Measurements from ENCODE around the gene CREB5.
"Not testable (repeated sequence)": the region's sequence is repeated elsewhere in the genome, so short reads cannot be mapped to it uniquely, and the experiment has no call there.

CREB5 gene

DNA sequence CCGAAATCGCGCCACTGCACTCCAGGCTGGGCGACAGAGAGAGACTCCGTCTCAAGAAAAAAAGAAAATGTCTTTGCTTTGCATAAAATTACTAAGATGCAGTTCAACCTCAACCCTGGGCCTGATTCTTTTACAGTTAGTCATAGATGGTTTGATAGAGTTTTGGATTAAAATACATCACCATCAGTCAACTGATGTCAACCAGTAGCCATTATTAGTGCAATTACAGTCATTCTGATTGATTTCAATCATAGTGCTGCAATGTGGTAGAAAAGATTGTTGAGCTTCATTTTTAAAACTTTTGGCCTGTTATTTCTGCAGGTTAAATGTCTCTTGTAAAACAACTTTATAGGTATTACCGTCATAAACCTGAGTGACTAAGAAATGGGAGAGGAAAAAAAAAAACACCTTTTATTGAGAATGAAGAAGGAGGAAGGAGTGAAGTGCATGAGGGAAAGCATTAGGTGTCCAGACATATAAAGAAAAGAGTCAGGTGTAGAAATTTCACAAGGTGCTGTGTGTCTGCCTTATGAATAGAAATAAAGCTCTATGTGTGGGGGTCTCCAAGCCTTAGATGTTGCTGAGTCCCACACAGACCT lies 395.2 kb downstream of the CREB5 start:
- DNase-seq (ENCODE audit: low read depth in 2 of 3, low spot score in 2 of 3): no peak

DNA sequence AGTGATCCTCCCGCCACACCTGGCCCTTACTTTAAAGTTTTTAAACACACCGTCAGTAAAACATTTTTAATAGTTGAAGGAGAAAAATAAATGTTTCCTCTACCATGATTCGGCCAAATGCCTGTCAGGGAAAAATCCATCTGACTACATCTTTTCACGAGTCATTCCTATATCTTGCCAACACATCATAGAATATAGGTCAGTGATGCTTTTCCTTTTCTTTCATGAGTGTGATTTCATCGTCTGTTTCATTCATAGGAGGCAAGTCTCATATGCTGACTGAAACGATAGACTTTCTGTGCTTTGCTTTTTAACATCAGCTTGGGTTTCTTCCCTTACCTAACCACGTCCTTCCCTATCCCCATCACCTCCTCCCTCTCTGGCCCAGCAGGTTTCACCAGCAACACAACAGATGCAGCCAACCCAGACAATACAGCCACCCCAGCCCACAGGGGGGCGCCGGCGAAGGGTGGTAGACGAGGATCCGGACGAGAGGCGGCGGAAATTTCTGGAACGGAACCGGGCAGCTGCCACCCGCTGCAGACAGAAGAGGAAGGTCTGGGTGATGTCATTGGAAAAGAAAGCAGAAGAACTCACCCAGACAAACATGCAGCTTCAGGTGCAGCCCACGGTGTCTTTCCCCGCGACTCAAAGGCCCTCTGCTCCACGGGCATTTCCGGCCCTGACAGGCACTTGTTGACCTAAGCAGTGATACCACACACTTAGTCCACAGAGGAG lies 396.6 kb downstream of the CREB5 start:
- DNase-seq (ENCODE audit: low read depth in 2 of 3, low spot score in 2 of 3): no peak

DNA sequence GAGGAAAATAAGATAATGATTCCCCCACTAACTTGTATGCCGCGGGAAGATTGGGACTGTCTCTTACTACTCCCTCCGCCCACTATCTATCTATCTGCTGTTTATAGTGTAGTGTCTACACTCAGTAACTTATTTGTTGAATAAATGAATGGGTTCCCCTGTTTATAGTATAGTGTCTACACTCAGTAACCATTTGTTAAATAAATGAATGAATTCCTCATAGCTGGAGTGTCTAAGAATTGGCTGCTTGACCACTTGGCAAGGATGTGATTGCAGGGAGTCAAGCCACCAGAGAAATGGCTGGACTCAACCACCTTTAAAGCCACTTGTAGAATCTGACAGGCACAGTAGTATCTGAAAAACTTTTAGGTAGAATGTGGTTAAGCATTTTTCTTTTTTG lies 398.7 kb downstream of the CREB5 start:
- DNase-seq (ENCODE audit: low read depth in 2 of 3, low spot score in 2 of 3): no peak

DNA sequence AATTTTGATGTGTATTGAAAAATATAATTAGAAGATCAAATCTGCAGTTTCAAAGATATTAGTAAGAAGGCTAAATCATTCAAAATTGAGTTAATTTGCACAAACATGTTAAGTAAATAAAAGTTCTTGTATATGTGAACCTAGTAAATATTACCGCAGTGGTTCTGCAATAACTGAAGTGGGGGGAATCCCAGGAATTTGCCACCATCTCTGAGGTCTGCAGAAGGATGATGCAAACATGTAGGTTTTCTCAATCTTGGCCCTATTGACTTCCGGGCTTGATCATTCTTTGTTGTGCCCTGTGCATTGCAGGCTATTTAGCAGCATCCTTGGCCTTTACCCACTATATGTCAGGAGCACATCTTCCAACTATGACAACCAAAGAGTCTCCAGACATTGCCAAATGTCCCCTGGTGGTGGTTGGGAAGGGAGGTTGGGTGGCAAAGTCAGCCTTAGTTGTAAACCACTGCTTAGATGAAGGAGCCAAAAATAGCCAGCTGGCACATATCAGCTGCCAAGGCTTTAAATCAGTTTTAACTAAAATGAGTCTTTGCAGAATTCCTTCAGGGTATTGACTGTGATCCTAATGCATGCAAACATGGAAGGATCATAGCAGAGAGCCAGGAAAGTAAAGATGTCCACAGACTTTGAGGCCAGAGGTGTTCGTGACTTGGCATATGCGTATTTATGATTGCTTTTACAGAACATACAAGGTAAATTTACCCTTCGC lies 399.5 kb downstream of the CREB5 start:
- no peak for DNase-seq (ENCODE audit: low read depth in 2 of 3, low spot score in 2 of 3)

DNA sequence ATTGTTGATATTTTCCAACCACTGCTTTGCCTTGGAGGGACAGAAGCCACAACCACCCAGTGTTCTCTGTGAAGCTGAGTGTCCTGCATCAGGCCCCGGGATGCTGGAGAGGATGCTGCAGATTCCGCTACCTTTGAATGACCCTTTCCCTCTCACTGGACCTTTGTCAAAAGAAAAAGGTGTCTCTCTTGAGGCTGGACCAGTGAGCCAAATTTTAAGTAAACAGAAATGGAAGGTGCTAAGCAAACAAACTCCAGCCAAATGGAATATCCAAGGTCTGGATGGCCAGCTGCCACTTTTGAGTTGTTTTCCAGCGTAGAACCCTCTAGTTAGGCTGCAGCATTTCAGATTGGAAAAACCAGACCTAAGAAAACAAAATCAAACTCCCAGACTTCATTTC lies 400.3 kb downstream of the CREB5 start:
- DNase-seq (ENCODE audit: low read depth in 2 of 3, low spot score in 2 of 3): no peak

DNA sequence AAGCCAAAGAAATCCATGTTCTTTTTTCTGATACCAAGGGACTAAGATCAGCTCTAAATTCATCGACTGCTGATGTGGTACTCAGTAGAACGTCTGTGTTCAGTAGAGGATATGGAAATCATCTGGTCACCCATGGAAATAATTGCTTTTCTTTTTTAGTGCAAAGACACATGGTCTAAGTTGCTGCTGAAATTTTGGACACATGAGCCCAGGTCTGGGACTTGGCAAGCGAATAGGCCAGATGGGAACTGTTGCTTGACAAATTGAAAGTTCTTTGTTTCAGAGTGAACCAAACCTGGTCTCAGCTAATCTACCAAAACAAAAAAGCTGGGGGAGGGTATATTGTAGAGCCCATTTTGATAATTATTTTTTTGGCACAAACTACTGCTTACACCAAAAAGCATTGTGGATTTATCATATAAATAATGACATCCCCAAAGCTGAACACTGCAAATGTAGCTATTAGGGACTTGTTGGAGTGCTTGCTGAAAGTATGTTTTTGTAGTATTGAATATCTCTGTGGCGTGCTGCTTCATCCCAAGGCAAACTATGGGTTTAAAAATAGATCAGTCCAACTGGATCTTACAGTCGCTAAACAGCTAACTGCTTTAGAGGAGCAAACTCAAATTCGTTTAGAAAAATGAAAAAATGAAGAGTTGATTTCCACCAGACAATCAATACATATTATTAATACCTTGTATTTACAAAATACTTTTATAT lies 401.1 kb downstream of the CREB5 start:
- no peak for DNase-seq (ENCODE audit: low read depth in 2 of 3, low spot score in 2 of 3)

DNA sequence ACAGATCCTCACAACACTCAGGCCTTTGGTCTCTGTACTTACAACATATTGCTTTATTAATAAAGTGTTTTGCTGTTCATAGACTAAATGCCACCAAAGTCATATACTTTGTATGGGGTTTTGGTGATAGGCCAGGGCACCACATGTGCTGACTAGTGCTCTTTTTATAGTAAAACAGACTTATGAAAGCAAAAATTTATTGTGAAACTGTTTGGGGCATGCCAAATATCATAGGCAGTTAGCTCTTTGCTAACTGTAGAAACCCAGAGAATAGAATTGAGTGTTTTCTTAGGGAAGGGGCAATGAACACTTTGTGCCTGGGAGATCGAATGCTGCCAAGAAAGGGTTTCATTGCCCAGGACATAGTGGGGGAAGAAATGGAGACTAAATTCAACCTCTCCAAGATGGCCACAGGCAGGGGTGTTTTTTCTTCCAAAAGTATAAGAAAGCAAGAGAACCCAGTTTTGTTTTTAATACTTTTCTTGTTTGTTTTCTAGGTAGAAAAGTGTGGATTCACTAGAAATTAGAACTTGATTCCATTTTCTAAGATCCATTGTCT lies 403.1 kb downstream of the CREB5 start:
- no peak for DNase-seq (ENCODE audit: low read depth in 2 of 3, low spot score in 2 of 3)

DNA sequence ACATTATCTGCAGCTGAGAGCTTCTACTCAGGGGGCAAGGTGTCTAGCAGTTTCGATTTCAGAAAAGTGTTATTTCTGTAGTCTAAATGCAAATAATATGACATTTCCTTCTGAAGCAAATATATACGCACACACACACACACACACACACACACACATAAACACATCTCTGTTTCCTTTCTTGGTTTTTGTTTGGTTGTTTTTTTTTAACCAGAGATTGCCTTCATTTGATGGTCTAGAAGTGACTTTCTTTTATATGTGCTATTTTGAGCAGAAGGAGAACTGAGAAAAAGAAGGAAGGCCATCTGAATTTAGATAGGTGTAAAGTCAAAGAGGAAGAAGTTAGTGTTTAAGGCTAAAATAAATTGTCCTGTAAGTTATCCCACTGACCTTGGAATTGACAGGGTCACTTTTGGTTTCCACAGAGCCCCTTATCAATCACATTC lies 403.6 kb downstream of the CREB5 start:
- DNase-seq (ENCODE audit: low read depth in 2 of 3, low spot score in 2 of 3): no peak

DNA sequence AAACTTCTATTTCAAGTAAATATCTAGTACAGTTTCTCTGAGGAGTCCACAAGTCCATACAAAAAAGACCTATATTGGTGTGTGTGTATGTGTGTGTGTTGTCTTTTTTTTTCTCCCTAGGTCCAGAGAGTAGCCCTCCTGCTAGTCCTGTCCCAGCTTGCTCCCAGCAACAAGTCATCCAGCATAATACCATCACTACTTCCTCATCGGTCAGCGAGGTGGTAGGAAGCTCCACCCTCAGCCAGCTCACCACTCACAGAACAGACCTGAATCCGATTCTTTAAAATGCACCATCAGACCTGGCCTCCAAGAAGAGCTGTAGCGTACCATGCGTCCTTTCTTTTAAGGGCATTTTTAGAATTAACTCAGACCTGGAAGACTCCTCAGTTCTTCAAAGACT lies 406.7 kb downstream of the CREB5 start:
- DNase-seq (ENCODE audit: low read depth in 2 of 3, low spot score in 2 of 3): no peak

DNA sequence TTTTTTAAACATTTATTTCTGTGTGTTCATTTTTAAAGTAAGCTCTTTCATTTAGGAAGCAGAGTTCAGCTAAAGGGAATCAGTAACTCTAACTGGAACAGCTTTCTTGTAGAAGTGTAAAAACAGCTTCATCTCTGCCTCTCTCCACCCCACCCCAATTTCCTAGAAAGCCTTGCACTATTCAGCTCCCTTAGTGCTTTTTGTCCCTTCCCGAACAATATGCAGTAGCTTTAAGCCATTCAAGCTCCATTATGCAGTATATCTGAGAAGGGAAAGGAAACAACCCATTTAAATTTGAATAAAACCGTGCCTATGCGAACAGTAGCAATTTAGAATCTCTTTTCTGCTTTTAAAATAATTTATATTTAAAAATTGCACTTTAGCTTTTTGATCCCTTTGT lies 411.3 kb downstream of the CREB5 start:
- DNase-seq (ENCODE audit: low read depth in 2 of 3, low spot score in 2 of 3): no peak

DNA sequence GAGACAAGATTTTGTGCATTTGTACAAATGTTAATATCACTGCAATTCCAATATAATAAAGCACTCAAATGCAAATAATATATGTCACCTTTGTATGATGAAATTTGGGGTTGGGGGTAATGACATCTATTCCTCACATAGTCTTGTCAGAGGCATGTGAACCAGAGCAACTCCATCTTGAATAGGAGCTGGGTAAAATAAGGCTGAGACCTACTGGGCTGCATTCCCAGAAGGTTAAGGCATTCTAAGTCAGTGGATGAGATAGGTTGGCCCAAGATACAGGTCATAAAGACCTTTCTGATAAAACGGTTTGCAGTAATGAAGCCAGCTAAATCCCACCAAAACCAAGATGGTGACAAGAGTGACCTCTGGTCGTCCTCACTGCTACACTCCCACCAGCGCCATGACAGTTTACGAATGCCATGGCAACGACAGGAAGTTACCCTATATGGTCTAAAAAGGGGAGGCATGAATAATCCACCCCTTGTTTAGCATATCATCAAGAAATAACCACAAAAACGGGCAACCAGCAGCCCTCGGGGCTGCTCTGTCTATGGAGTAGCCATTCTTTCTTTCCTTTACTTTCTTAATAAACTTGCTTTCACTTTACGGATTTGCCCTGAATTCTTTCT lies 413.6 kb downstream of the CREB5 start:
- not testable (repeated sequence) for DNase-seq (ENCODE audit: low read depth in 2 of 3, low spot score in 2 of 3)

DNA sequence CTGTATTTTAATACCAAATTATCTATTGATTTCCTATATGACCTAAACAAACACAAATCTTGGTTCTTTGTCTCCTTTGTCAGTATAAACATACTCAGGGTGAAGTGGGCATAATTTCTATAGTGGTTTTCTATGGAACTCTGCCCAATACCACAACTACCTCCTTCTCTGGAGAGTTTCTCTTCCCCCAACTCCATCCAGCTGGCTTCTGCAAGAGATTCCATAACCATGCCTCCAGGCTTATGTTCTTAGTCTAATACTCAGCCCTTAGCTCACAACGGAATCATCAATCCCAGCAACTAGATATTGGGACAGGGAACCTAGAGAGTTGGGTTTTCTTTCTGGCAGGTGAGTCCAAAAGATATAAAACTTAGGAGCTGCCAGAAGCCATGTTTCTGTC lies 418.5 kb downstream of the CREB5 start:
- DNase-seq (ENCODE audit: low read depth in 2 of 3, low spot score in 2 of 3): no peak

DNA sequence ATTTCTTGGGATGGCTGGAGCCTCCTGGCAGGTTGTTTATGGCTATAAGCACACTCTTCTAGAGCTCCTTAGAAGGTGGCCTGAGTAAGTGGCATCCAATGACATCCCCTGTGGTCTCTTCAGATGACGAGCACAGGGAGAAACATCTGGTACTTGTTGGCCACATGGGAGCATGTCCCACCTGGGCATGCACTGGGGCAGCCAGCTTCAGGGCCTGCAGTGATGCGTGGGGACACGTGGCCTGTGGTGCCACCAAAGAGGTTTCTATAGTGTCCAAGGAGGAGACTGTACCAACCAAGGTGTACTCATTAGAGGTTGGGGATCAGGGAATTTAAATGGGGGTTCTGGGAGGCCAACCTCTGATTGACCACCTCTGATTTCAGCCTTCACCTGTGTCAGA lies 420.4 kb downstream of the CREB5 start:
- DNase-seq (ENCODE audit: low read depth in 2 of 3, low spot score in 2 of 3): no peak

DNA sequence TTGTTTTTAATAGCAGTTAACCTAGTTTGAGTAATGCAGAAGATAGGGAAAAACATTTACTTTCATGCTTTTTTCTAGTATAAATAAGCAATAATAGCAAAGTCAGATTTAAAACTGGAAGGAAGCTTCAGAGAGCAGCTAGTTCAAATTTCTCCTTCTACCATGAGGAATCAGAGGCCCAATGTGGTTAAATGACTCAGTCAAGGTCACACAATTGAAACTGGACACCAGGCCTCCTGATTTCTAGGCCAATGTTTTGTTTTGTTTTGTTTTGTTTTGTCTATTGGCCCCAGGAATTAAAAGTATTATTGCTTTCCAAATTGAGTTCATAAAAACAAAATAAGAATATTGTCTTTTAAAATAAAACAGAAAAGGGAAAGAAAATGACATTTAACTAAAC lies 423.5 kb downstream of the CREB5 start:
- no peak for DNase-seq (ENCODE audit: low read depth in 2 of 3, low spot score in 2 of 3)

DNA sequence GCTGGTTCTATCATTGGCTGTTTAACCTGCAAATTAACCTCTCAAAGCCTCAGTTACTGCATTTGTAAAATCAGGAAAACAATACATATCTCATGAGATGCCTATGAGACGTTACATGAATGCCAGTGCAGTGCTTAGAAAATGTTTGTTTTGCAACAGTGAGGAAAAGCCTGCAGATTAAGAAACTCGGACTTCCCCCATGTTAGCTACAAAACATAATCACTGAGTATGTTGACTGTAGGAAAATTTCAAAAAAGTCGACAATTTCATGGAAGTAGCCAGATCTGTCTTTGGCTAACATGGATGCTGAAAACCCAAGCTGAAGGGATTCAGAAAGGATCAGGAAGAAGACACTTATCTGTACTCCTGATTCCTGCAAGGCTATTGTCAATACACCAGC lies 424.4 kb downstream of the CREB5 start:
- no peak for DNase-seq (ENCODE audit: low read depth in 2 of 3, low spot score in 2 of 3)

DNA sequence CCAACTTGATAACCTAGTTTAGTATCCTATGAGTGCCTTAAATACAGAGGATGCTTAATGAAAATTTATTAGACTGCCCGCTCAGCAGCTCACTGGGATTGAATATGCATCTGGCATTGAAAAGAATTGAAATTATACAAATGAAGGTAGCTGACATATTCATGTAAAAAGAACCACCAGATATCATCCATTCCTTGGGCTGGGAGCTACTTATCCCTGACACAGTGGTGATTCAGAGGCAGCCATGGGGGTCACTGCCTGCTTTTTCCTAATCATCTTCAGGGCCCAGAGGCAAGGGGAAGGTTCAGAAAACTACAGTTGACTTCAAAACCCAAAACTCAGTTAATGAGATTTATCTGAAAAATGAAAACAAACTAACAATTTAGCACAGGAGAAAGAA lies 424.9 kb downstream of the CREB5 start:
- DNase-seq (ENCODE audit: low read depth in 2 of 3, low spot score in 2 of 3): no peak

DNA sequence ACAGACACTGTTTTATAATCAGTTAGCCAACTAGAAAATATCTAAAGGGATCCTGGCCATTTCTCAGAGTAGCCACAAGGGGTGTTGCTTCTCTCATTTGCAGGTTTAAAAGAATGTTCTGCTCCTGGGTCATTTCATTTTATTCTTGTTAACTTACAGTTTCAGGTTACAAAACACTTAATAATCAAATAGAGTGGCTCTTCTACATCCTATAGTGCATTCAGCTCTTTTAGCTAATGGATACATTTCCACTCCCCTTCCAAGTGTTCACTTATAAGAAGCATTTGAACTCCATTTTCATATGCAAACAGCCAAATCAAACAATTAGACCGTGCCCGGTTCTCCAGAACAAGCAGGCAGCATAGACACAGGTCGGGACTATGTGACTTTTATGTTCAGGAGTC lies 428.3 kb downstream of the CREB5 start:
- no peak for DNase-seq (ENCODE audit: low read depth in 2 of 3, low spot score in 2 of 3)

DNA sequence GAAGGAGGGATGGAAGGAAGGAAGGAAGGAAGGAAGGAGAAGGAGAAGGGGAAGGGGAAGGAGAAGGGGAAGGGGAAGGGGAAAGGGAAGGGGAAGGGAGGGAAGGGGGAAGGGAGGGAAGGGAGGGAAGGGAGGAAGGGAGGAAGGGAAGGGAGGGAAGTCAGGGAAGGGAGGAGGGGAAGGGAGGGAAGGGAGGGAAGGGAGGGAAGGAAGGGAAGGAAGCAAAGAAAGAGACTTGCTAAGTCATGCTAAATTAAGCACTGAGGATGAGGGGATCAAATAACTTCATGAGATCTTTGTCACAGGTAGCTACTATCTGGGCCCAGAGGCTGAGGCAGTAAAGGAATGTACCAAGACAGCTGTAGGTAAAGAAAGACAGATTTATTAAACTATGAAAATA lies 429.4 kb downstream of the CREB5 start:
- DNase-seq (ENCODE audit: low read depth in 2 of 3, low spot score in 2 of 3): no peak

DNA sequence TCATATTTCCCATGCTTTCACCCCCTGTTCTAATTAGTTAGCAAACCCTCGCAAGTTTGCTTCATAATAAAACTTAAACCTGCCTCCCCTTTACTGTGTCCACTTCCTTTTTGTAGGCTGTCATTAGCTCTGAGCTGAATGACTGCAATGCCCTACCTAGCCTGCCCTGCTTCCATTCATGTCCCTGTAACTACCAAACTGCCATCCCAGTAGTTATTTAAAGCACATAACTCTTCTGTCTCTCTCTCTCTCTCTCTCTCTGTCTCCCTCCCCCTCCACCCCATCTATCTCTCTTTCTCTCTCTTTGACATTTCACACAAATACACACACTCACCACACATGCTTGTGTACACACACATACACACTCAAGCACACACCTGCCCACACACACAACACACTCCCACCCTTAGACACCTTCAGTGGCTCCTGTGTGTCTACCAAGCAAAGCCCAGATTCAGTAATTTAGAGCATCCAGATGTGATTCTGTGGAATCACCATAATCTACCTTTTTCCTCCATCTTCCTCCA lies 430.5 kb downstream of the CREB5 start:
- DNase-seq (ENCODE audit: low read depth in 2 of 3, low spot score in 2 of 3): no peak

DNA sequence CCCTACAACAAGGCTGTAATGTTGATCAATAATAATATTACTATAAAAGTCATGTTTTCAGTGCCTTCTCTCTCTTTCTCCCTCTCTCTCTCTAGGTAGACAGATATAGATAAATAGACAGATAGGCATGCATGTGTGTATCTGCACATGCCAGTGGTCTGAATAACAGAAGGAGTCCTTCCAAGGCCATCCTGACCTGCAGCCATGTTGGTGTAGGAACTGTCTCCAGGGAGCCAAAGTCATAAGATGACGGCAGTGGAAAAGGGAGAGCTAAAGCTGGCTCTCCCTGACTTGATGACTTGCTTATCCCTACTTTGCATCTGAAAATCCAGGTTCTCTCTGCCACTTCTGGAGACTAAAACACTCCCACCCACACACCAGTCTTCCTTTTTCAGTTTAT lies 432.8 kb downstream of the CREB5 start:
- no peak for DNase-seq (ENCODE audit: low read depth in 2 of 3, low spot score in 2 of 3)

DNA sequence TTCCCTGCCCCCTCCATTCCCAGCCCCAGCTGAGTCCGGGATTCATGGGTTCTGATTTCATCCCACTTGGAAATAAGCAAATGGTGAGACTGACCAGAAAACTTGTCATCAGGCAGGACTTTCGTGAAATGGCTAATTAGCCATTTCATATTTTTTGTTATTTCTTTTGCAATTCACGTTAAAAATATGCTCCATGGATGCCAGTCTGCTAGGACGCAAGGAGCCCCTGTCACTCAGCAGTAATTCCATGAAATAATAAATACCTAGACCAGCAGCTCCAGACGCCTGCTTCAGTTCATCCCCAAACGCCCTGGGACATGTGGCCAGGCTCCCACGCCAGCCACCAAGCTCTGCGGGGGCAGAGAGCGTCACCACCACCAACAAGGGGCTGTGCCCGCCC lies 434.9 kb downstream of the CREB5 start:
- no peak for DNase-seq (ENCODE audit: low read depth in 2 of 3, low spot score in 2 of 3)
